Raji (cell line): ENCODE measurements around the gene DPH6.

Experiments used
- POLR2A ChIP-seq: IDR thresholded peaks from 2 replicates; pipeline ENCODE4 v1.6.1; 2011; ENCODE audit warnings: low read depth, low read length, control low read depth; ENCODE audit not compliant: insufficient read depth

Gene DPH6

GRCh38 chr15:35507932-35508638 lies 37.9 kb downstream of the DPH6 start:
- TF ChIP-seq POLR2A = no peak

- TF ChIP-seq POLR2A = no peak
Measured at GRCh38 chr15:35506272-35506870, 39.6 kb downstream of the DPH6 start.

GRCh38 chr15:35505809-35506208 lies 40.2 kb downstream of the DPH6 start:
- TF ChIP-seq POLR2A = no peak

- TF ChIP-seq POLR2A = no peak
Measured at GRCh38 chr15:35505141-35505540, 40.8 kb downstream of the DPH6 start.

- no peak for TF ChIP-seq POLR2A
Measured at GRCh38 chr15:35499723-35500122, 46.2 kb downstream of the DPH6 start.

- no peak for TF ChIP-seq POLR2A
Measured at GRCh38 chr15:35496585-35496984, 49.4 kb downstream of the DPH6 start.

GRCh38 chr15:35495080-35495479 lies 50.9 kb downstream of the DPH6 start:
- TF ChIP-seq POLR2A = no peak

- no peak for TF ChIP-seq POLR2A
Measured at GRCh38 chr15:35491999-35492398, 54.0 kb downstream of the DPH6 start.

- TF ChIP-seq POLR2A = no peak
Measured at GRCh38 chr15:35491173-35491572, 54.8 kb downstream of the DPH6 start.

- TF ChIP-seq POLR2A = no peak
Measured at GRCh38 chr15:35490511-35490910, 55.5 kb downstream of the DPH6 start.

GRCh38 chr15:35487417-35487816 lies 58.5 kb downstream of the DPH6 start:
- TF ChIP-seq POLR2A = no peak

GRCh38 chr15:35486296-35486695 lies 59.7 kb downstream of the DPH6 start:
- no peak for TF ChIP-seq POLR2A

GRCh38 chr15:35485411-35485810 lies 60.6 kb downstream of the DPH6 start:
- TF ChIP-seq POLR2A = no peak

- no peak for TF ChIP-seq POLR2A
Measured at GRCh38 chr15:35484231-35484945, 61.6 kb downstream of the DPH6 start.

- TF ChIP-seq POLR2A = no peak
Measured at GRCh38 chr15:35481992-35482391, 64.0 kb downstream of the DPH6 start.

- no peak for TF ChIP-seq POLR2A
Measured at GRCh38 chr15:35481064-35481463, 64.9 kb downstream of the DPH6 start.
